Non-pigmented ciliary epithelial cell (primary cell): Measurements from ENCODE around the gene APOO.
"Not testable (repeated sequence)": the region's sequence is repeated elsewhere in the genome, so short reads cannot be mapped to it uniquely, and the experiment has no call there.

Experiments used
- DNase-seq: peaks from one replicate; pipeline ENCODE4 v3.0.0-alpha.2; 2010; ENCODE audit warnings: low read depth

Gene APOO

GRCh38 chrX:23902419-23902818, 5.3 kb downstream of the APOO start:
- DNase-seq, result no peak

DNA sequence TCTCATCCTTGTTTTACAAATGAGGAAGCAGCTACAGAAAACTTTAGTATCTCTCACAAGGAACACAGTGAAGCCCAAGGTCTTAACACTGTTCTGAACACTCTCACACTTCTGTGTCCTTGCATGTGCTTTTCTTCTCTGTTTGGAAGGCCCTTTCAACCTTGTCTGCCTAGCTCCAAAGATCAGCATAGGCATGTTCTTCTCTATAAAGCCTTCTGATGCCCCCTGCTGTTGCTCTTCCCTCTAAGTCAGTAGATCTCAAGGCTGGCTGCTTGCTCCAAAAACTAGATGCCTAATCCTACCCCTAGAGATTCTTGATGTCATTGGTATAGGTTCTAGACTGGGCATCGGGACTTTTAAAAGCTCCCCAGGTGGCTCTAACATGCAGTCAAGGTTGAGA, 5.9 kb downstream of the APOO start:
- DNase-seq, result no peak

- DNase-seq, result peak; percentile 65
These were observed 6.7 kb downstream of the APOO start for GRCh38 chrX:23901060-23901459.

DNA sequence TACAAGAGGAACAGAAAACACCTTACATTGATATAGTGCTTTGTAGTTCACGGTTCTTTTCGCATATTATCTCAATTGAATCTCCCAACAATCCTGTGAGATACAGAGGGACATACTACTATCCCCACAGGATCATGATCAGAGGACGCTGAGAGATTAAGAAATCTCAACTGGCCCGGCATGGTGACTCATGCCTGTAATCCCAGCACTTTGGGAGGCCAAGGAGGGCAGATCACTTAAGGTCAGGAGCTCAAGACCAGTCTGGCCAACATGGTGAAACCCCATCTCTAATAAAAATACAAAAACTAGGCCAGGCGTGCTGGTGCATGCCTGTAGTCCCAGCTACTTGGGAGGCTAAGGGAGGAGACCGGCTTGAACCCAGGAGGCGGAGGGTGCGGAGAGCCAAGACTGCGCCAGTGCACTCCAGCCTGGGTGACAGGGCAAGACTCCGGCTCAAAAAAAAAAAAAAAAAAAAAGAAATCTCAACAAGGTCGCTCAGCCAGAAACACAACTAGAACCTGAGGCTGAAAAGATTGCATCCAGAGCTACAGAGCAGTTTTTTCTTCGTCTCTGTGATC, 7.4 kb downstream of the APOO start:
- DNase-seq, result no peak

GRCh38 chrX:23898412-23898959, 9.3 kb downstream of the APOO start:
- no peak for DNase-seq

DNA sequence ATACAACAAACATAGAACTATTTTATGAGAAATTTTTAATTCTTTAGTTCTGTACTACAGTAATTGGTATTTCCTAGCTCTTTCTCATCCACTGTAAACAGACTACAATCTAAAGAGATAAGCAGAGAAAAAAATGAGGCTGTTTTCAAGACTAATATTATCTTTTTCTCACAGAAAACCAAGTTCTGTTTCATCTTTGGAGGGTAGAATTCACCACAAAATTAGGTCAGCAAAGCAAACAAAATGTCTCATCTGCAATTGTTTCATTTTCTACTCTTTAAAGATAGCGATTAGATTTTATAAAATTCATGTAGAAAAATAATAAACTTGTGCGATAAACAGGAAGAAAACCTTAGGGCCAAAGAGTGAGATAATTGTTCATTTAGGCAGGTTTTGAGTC, 10.8 kb downstream of the APOO start:
- DNase-seq, result no peak

- not testable (repeated sequence) for DNase-seq
These were observed 11.2 kb downstream of the APOO start for GRCh38 chrX:23896539-23896938.

DNA sequence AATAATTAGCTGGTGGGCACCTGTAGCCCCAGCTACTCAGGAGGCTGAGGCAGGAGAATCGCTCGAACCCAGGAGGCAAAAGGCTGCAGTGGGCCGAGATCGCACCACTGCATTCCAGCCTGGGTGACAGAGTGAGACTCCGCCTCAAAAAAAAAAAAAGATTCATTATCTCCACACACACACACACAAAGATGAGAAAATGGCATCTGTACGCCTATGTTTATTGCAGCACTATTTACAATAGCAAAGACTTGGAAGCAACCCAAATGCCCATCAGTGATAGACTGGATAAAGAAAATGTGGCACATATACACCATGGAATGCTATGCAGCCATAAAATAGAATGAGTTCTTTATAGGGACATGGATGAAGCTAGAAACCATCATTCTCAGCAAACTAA, 12.7 kb downstream of the APOO start:
- not testable (repeated sequence) for DNase-seq

DNA sequence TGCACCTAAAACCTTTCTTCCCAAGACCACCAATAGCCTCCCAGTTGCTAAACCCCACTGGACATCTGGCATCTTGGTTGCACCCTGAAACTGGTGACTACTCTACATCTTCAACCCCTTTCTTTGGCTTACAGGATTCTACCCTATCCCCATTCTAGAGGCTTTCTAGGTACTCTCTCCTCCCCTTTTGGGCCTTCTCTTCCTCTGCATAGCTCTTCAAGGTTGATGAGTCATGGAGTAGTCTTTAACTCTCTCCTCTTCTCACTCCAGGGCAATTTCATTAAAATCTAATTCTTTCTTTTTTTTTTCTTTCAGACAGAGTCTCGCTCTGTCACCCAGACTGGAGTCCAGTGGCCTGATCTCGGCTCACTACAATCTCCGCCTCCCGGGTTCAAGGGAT, 16.8 kb downstream of the APOO start:
- DNase-seq, result no peak

DNA sequence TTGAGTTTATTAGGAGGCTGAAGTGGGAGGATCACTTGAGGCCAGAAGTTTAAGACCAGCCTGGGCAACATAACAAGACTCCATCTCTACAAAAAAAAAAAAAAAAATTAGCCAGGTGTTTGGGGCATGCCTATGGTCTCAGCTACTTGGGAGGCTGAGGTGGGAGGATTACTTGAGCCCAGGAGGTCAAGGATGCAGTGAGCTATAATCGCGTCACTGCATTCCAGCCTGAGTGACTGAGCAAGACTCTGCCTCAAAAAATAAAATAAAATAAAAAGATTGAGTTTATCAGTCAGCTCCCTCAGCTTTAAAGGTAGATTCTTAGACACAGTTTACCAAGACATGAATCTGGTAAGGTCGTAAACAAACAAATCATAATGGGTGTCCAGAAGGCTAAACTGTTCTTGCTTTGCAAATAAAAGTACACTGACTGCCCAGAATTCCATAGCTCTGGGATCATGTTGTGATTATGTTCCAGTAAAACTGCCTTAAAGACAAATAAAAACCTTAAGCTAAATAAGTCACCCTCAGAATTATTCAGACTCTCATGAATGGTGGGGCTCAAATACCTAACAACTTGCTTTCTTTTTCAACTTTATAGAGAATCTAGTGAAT, 18.7 kb downstream of the APOO start:
- no peak for DNase-seq

DNA sequence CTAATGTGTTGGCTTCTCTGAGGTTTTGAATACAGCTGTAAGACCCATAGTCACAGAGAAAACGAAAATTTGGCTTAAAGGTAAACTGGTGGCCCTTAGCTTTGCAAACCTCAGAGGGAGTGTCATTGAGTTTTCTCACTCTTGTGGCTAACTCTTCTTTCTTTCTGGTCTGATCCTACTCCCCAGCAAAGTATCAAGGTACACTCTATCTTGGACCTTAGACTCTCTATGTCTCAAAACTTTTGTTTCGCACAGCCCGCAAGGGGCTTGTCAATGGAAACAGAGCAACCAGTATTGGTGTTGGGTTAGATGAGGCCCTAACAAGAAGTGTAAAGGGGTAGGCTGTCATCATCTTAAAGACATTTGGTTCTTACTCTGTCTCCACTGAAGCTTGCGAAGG, 19.8 kb downstream of the APOO start:
- DNase-seq, result no peak

- no peak for DNase-seq
These were observed 20.3 kb downstream of the APOO start for GRCh38 chrX:23887451-23887850.

DNA sequence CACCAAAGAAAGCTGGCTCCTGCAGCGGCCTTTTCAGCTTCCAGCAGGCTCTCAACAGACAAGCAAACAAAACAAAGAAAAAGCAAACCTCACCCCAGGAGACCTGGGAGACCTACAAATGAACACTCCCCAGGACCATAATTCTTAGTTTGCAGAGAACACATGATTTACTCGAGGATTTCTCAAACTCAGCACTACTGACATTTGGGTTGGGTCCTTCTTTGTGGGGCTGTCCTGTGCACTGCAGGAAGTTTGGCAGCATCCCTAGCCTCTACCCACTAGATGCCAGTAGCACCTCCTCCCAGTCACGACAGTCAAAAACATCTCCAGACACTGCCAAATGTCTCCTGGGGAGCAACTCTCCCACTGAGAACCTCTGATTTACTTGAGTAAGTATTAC, 21.9 kb downstream of the APOO start:
- no peak for DNase-seq

- no peak for DNase-seq
These were observed 23.2 kb downstream of the APOO start for GRCh38 chrX:23884427-23885024.

GRCh38 chrX:23883737-23884354, 23.9 kb downstream of the APOO start:
- no peak for DNase-seq

GRCh38 chrX:23879380-23880090, 28.2 kb downstream of the APOO start:
- DNase-seq, result no peak

DNA sequence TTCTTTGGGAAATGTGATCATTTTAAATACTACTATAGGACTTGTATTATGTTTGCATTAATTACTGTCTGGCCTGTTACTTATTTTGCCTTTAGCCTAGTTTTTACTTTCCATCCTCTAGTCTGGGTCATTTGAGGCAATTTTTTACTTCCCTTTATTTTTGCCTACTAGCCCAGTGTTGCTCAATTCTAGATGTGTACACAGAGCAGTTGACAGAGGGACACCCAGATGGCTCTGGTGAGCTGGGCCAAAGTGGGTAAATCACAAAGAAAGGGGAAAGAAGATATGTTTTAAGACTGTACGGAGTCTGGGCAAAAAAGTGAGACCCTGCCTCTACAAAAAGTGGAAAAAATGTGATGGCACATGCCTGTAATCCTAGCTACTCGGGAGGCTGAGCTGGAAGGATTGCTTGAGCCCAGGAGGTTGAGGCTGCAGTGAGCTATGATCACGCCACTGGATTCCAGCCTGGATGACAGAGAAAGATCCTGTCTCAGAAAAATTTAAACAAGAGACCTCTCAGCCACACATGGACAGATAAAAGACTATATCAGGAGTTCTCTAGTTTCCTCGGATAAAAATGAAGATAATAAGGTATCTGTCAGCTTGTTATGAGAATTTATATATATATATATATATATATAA, 35.7 kb downstream of the APOO start:
- DNase-seq, result no peak

DNA sequence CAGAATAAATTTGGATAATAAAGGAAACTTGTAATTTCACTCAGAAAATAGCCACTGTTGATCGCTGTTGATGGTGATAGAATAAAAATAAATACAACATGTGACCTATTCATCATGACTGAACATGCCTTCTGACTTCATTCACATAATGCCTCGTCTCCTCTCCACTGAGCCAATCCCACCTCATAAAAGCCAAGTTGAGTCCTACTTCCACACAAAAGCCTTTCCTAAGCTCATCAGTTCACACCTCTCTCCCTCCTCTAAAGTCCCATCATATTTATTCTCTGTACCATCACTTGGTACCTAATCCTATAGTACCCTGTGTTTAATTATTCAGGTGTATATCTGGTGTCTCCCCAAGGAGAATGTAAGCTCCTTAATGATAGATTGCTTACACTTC, 37.7 kb downstream of the APOO start:
- no peak for DNase-seq

GRCh38 chrX:23864742-23865326, 42.9 kb downstream of the APOO start:
- DNase-seq, result no peak

DNA sequence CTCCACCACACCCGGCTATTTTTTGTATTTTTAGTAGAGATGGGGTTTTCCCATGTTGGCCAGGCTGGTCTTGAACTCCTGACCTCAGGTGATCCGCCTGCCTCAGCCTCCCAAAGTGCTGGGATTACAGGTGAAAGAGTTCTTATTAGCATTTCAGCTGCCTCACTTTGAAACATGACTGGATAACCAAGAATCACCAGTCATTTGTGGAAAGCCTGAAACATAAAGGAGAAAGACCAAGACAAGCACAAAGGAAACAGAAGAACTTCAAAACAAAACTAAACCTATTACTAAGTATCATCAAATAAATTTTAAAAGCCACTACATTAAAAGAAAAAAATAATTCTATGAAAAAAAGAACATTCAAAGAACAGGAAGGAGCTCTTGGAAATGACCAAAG, 45.8 kb downstream of the APOO start:
- DNase-seq, result not testable (repeated sequence)

DNA sequence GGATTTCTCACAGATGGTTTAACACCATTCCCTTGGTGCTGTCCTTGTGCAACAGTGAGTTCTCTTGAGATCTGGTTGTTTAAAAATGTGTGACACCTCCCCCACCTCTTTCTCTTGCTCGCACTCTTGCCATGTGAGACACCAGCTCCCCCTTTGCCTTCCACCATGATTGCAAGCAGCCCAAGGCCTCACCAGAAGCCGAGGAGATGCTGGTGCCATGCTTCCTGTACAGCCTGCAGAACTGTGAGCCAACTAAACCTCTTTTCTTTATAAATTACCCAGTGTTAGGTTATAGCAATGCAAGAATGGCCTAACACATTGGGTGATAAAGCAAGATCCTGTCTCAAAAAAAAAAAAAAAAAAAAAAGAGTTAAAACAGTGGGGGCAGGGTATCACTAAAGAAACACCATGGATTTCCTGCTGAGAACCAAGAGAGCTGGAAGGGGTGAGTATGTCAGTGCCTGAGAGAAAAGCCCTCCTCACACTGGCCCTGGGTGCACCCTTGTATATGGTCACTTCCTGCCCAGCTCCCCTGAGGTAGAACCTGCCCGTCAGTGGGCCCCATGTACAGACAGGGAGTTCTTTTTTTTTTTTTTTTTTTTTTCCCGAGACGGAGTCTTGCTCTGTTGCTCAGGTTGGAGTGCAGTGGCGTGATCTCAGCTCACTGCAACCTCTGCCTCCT, 46.4 kb downstream of the APOO start:
- DNase-seq, result no peak
